RKO (cell line): Measurements from ENCODE around the gene ZNF512.

ENCODE experiments used
- DNase-seq: peaks from one replicate; pipeline ENCODE4 v3.0.0-alpha.2; 2016; ENCODE audit warnings: low spot score

Gene ZNF512

GRCh38 chr2:27636766-27637165 is 53.9 kb downstream of the ZNF512 start:
- peak; percentile 38 for DNase-seq

- DNase-seq = peak; percentile 83
Observed at GRCh38 chr2:27638037-27638637, 55.3 kb downstream of the ZNF512 start.

- DNase-seq = no peak
Observed at GRCh38 chr2:27638709-27639108, 55.9 kb downstream of the ZNF512 start.

- DNase-seq = no peak
Observed at GRCh38 chr2:27640722-27641245, 57.9 kb downstream of the ZNF512 start.

GRCh38 chr2:27645197-27645596 is 62.4 kb downstream of the ZNF512 start:
- no peak for DNase-seq

GRCh38 chr2:27647289-27647688 is 64.4 kb downstream of the ZNF512 start:
- no peak for DNase-seq

GRCh38 chr2:27647737-27648136 is 64.9 kb downstream of the ZNF512 start:
- DNase-seq = no peak

GRCh38 chr2:27651056-27651455 is 68.2 kb downstream of the ZNF512 start:
- DNase-seq = no peak

- DNase-seq = no peak
Observed at GRCh38 chr2:27652341-27652740, 69.5 kb downstream of the ZNF512 start.

- no peak for DNase-seq
Observed at GRCh38 chr2:27652790-27653189, 69.9 kb downstream of the ZNF512 start.

GRCh38 chr2:27653397-27653796 is 70.6 kb downstream of the ZNF512 start:
- DNase-seq = no peak

GRCh38 chr2:27655155-27655951 is 72.5 kb downstream of the ZNF512 start:
- DNase-seq = no peak

- no peak for DNase-seq
Observed at GRCh38 chr2:27661371-27661770, 78.5 kb downstream of the ZNF512 start.

- DNase-seq = peak; percentile 89
Observed at GRCh38 chr2:27663285-27664153, 80.7 kb downstream of the ZNF512 start, which contains the start of the genes SLC4A1AP and SUPT7L. SLC4A1AP (plus strand) TSS chr2:27663889; CDS start chr2:27663915, 26 bp downstream. SUPT7L (minus strand) TSS chr2:27663614; CDS start chr2:27662192, 1,422 bp downstream.

GRCh38 chr2:27664154-27664574 is 81.3 kb downstream of the ZNF512 start:
- peak; percentile 28 for DNase-seq

GRCh38 chr2:27664622-27665363 is 82.0 kb downstream of the ZNF512 start:
- no peak for DNase-seq

GRCh38 chr2:27667446-27667845 is 84.6 kb downstream of the ZNF512 start:
- no peak for DNase-seq

- DNase-seq = no peak
Observed at GRCh38 chr2:27671235-27671634, 88.4 kb downstream of the ZNF512 start.
